ENCODE measurements around the gene U2AF2.
A peak's percentile ranks its signal among the peaks of the same experiment; 100 is the strongest.

The U2AF2 gene

DNA sequence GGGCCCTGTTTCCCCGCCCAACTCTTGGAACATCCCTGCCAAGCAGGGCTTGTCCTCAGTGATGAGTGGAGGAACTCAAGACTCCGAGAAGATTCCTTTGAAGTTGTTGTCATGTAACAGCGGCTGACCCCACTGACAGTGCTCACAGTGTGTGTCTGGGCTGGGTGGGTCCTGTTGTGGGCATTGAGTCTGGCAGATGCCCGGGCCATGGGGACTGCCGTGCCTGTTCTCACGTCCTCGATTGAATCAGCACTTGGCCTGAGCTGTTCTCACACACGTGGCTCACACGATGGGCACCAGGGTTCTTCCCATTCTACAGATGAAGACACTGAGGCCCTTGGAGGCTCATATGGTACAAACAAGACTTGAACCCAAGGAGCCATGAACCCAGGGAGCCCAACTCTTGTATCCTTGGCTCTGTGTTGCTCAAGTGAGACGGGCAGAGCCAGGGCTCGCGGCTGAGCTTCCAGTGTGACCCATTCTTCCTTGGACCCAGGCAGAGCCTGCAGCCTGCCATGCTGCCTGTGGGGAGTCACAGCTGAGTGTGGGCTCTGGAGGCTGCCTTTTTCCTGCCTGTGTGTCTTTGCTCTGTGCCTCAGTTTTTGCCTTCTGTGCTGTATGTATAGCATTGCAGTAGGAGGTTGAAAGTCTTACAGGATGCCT lies 11.6 kb downstream of the U2AF2 start:
- no peak for TF ChIP-seq ZNF274 (IDR thresholded peaks at IDR 0.05; ENCODE audit: low read depth, low read length)
- no peak overlapping the region for H3K4me3 ChIP-seq (ENCODE audit: low read length)

GRCh38 chr19:55667006-55667381 lies 12.2 kb downstream of the U2AF2 start:
- no peak for TF ChIP-seq ZNF274 (IDR thresholded peaks at IDR 0.05; ENCODE audit: low read depth, low read length)
- no peak overlapping the region for H3K4me3 ChIP-seq (ENCODE audit: low read length)

DNA sequence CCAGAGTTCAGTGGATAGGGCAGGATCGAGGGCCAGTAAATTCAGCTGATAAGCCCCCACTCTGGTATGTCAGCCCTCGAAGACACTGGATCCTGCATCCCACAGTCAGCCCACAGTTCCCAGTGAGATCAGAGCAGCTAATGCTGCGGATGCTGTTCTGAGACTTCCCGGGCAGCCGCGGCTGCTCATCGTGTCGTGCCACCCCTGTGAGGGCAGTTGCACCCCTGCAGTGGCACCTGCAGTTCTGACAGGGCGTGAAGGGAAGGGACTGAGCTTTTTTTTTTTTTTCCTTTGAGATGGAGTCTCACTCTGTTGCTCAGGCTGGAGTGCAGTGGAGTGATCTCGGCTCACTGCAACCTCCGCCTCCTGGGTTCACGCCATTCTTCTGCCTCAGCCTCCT lies 12.7 kb downstream of the U2AF2 start:
- no peak overlapping the region for H3K4me3 ChIP-seq (ENCODE audit: low read length)
- no peak for TF ChIP-seq ZNF274 (IDR thresholded peaks at IDR 0.05; ENCODE audit: low read depth, low read length)

DNA sequence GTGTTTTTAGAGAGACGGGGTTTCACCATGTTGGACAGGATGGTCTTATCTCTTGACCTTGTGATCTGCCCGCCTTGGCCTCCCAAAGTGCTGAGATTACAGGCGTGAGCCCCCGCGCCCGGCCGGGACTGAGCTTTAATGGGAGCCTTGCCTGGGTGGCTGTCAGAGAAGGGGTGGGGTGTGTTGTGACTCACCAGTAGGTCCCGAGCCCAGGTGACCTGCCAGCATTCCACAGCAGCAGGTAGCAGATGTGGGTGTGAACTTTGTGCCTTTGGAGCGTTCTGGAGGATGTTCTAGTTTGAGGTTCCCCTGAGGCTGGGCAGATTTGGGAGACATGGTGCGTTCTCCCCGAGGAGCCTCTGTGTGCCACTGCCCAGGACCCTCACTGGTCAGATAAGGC lies 13.1 kb downstream of the U2AF2 start:
- H3K4me3 ChIP-seq (ENCODE audit: low read length) = no peak overlapping the region
- no peak for TF ChIP-seq ZNF274 (IDR thresholded peaks at IDR 0.05; ENCODE audit: low read depth, low read length)

GRCh38 chr19:55668603-55669348 lies 13.9 kb downstream of the U2AF2 start:
- no peak for TF ChIP-seq ZNF274 (IDR thresholded peaks at IDR 0.05; ENCODE audit: low read depth, low read length)
- no peak overlapping the region for H3K4me3 ChIP-seq (ENCODE audit: low read length)

GRCh38 chr19:55669418-55670279 lies 14.8 kb downstream of the U2AF2 start:
- H3K4me3 ChIP-seq (ENCODE audit: low read length) = no peak overlapping the region
- no peak for TF ChIP-seq ZNF274 (IDR thresholded peaks at IDR 0.05; ENCODE audit: low read depth, low read length)

DNA sequence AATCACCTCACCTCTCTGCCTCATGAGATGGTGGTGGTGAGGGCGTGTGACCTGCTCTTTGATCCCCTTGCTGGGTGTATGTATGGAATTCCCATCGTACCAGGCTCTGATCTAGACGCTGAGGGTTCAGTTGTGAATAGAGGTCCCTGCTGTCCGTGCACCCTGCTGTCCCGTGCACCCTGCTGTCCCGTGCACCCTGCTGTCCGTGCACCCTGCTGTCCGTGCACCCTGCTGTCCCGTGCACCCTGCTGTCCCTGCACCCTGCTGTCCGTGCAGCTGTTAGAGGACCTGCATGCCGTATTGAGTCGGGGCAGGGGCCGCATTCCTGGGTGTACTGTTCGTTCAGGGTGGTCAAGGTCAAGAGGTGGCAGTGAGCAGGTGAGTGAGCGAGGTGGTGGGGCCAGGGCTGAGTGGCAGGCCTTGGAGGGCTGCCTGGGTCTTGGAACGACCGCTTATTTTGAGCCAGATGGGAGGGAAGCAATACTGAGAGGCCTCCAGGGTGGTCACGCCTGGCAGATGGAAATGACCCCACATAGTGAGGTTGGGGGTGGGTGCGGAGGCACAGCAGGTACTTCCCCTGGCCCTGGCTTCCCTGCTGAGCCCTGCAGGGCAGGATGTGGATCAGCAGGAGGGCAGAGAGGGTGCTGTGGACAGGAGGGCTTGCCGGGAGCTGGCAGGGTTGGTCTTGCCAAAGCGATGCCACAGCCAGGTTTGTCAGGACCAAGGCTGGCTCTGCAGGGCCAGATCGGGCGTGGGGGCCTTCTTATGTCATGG lies 15.6 kb downstream of the U2AF2 start:
- TF ChIP-seq ZNF274 (IDR thresholded peaks at IDR 0.05; ENCODE audit: low read depth, low read length) = no peak
- no peak overlapping the region for H3K4me3 ChIP-seq (ENCODE audit: low read length)

- no peak overlapping the region for H3K4me3 ChIP-seq (ENCODE audit: low read length)
- TF ChIP-seq ZNF274 (IDR thresholded peaks at IDR 0.05; ENCODE audit: low read depth, low read length) = no peak
These were observed 16.2 kb downstream of the U2AF2 start for GRCh38 chr19:55671054-55671378.

DNA sequence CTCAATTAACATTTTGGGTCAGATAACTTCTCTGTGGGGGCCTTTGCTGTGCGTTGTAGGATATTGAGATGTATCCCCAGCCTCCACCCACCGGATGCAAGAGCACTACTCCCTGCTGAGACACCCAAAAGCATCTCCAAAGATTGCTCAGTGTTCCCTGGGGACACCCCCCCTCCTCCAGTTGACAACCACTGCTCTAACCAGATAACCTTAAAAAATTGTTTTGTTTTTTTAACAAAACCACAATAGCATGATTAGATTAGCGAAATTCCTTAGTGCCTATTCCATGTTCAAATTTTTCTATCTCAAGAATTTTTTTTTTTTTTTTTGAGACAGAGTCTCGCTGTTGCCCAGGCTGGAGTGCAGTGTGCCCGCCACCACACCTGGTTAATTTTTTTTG lies 17.6 kb downstream of the U2AF2 start:
- TF ChIP-seq ZNF274 (IDR thresholded peaks at IDR 0.05; ENCODE audit: low read depth, low read length) = no peak
- H3K4me3 ChIP-seq (ENCODE audit: low read length) = no peak overlapping the region

- no peak for TF ChIP-seq ZNF274 (IDR thresholded peaks at IDR 0.05; ENCODE audit: low read depth, low read length)
- H3K4me3 ChIP-seq (ENCODE audit: low read length) = no peak overlapping the region
These were observed 18.6 kb downstream of the U2AF2 start for GRCh38 chr19:55673465-55673864.

DNA sequence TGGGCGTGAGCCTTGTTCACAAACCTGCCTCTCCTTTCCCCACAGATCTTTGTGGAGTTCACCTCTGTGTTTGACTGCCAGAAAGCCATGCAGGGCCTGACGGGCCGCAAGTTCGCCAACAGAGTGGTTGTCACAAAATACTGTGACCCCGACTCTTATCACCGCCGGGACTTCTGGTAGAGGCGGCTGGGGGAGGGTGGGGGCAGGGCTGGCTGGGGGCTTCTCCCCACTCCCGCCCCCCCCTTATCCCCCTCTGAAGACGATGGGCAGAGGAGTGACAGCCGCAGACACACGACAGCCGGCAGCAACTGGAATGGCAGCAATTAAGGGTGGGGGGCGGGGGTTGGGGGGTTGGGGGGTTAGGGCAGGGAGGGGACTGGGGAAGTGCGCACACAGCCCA lies 19.1 kb downstream of the U2AF2 start:
- H3K4me3 ChIP-seq (ENCODE audit: low read length) = no peak overlapping the region

DNA sequence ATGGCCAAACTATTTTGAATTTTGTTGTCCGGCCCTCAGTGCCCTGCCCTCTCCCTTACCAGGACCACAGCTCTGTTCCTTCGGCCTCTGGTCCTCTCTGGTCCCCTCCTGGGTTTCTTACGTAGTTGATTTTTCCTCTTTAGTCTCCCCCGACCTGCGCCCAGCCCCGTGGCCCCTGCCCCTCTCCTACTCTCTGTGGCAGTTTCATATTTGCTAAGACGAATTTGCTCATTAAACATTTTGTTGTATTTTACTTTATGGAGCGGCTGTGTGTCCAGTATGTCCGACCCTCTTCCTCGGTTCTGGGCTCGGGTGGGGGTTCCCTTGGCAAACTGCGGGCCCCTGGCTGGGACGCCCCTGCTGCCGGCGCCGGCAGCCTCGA lies 19.6 kb downstream of the U2AF2 start:
- peak overlapping the region; percentile 32 for H3K4me3 ChIP-seq (ENCODE audit: low read length)
- no peak for TF ChIP-seq ZNF274 (IDR thresholded peaks at IDR 0.05; ENCODE audit: low read depth, low read length)

More for the DNA sequence above, 19.1 kb downstream of the U2AF2 start:
- no peak for TF ChIP-seq ZNF274 (IDR thresholded peaks at IDR 0.05; ENCODE audit: low read depth, low read length)

- H3K4me3 ChIP-seq (ENCODE audit: low read length) = peak within 1 kb of the TSS; percentile 84
These were observed 20.2 kb downstream of the U2AF2 start, which contains the start of gene EPN1 for GRCh38 chr19:55674841-55675660. TSS of gene EPN1 (plus strand) at chr19:55675226. CDS start at chr19:55678628, 3,402 bp downstream.

More at GRCh38 chr19:55674841-55675660, 20.2 kb downstream of the U2AF2 start, which contains the start of gene EPN1:
- no peak for TF ChIP-seq ZNF274 (IDR thresholded peaks at IDR 0.05; ENCODE audit: low read depth, low read length)

Measured in GM08714 (cell line).